Stimulated activated CD4-positive, alpha-beta T cell treated with anti-CD3 and anti-CD28 coated beads, Interleukin-4, amount 100 ng/mL, for 1 hour (primary cell): ENCODE results near the gene NCOA7.
A peak's percentile ranks its signal among the peaks of the same experiment; 100 is the strongest.
"Not testable (repeated sequence)": the region's sequence is repeated elsewhere in the genome, so short reads cannot be mapped to it uniquely, and the experiment has no call there.

Experiments used
- DNase-seq: peaks from one replicate; pipeline ENCODE4 v3.0.0-alpha.2; 2020

NCOA7 gene

DNA sequence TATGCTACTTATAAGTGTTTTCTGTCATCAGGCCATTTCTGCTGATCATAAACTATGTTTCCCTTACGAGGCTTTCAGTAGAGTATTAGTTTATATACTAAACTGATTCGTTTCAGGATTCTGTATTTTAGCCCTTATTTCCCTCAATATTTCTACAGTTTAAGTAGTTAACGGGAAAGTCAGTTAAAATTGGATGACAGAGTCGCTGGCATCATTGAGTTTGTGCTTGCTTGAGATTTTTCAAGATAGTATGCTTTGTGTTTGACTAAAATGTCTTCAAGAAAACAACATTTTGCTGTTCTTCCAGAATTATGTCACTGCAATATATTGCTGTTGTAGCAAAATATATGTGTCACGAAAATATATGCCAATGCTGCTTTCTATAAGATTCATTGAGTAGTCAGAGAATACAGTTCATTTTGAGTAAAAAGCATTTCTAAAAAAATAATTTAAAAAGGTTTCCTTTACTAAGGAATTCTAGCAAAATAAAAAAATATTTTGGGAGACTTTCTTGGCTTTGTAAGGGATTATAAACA, 51.4 kb downstream of the NCOA7 start:
- no peak for DNase-seq

DNA sequence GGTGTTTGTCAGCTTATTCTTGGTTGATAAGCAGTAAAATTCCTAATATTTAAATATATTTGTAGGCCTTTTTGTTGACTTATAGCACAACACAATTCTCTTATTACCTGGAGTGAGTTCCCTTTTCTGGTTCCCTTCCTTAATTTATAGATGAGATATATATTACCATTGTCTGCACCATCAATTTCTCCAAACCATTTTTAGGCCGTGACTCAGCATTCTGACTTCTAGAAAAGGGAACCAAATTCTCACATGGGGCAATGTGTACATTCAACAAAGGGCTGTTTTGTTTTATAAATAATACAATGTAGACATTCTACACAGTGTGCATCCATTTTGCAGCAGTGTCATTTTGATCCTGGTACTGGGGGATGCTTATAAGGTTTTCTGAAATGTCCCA, 52.8 kb downstream of the NCOA7 start:
- no peak for DNase-seq

- no peak for DNase-seq
Observed at GRCh38 chr6:125844989-125845388, 54.2 kb downstream of the NCOA7 start.

DNA sequence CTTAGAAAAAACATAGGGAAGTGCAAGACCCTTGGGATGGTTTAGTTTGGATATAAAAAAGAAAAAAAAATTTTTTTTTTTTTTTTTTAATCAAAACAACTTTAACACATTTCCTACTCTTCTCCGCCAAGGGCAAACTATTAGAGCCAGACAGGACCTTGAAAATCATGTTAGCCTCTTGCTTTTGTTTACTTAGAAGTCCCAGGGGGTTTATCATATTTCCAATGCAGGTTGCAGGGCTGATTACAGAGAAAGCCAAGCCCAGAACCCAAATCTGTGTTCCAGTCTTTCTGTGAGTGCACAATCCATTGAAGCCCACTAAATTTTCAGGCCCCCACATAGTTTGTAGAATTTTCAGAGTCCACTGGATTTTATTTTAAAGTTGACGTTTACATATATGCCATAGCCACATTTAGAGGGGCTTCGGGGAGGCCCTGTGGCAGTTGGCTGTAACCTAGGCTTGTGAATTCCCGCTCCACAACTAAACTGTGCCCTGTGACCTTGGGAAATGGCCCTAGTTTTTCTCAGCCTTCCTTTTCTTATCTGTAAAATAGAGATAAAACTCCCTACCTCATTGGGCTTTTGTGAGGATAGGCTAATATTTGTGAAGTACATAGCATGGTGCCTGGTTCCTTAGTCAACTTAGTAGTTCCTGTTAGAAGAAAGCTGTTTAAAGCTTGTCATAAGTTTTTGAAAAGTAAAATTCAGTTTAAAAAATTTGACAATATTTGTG, 55.7 kb downstream of the NCOA7 start:
- no peak for DNase-seq

GRCh38 chr6:125848286-125848685, 57.5 kb downstream of the NCOA7 start:
- DNase-seq, result not testable (repeated sequence)

- no peak for DNase-seq
Observed at GRCh38 chr6:125850361-125850760, 59.6 kb downstream of the NCOA7 start.

- no peak for DNase-seq
Observed at GRCh38 chr6:125852587-125852986, 61.8 kb downstream of the NCOA7 start.

- DNase-seq, result no peak
Observed at GRCh38 chr6:125853168-125853567, 62.4 kb downstream of the NCOA7 start.

- no peak for DNase-seq
Observed at GRCh38 chr6:125853756-125854155, 63.0 kb downstream of the NCOA7 start.

- DNase-seq, result no peak
Observed at GRCh38 chr6:125854355-125854754, 63.6 kb downstream of the NCOA7 start.

DNA sequence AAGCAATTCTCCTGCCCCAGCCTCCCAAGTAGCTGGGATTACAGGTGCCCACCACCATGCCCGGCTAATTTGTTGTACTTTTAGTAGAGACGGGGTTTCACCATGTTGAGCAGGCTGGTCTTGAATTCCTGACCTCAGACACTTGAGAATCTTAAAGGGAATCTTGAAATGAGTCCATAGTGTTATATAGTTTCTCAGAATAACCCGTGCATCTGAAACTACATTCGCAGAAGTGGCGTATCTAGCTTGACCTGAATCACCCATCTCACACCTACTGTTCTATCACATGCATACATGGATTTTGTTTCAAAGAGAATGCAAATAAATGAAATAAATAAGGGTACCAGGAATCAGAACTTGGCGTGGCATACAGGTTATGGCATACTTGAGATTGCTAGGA, 65.0 kb downstream of the NCOA7 start:
- no peak for DNase-seq

GRCh38 chr6:125857846-125858245, 67.1 kb downstream of the NCOA7 start:
- no peak for DNase-seq

- DNase-seq, result peak; percentile 3
Observed at GRCh38 chr6:125858427-125859320, 67.9 kb downstream of the NCOA7 start.

DNA sequence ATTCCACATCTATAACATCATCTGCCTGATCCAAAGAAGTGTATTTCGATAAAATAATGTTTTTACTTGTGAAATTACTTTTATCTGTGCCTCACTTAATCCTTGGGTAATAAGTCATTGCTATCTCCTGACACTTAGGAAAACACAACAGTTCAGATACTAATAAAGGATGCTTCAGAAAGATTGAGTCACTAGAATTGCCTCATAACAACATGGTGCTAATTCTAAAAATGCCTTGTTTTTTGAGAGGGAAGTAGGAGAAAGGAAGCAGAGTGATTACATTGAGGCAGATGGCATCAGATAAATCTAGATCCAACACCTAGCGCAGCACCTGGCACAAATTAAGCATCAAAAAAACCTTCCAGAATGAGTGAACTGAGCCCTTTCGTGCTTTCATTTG, 69.0 kb downstream of the NCOA7 start:
- no peak for DNase-seq

DNA sequence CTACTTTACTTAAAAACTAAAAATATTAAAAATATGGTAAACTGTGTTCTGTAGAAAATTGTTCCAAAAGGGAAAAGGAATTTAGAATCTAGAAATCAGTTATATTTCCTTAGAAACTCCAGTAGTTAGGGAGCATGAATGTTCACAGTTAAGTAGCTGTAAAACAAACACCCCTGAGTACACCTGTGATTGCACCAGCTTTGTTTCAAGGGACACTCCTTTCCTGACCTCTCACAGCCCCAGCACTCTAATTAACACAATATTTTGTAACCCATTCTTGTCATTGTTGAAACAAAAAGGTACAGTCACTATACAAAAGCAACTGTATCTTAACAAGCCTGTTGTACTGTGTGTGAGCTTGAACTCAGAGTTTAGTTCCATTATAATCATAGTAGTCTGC, 72.3 kb downstream of the NCOA7 start:
- DNase-seq, result no peak

DNA sequence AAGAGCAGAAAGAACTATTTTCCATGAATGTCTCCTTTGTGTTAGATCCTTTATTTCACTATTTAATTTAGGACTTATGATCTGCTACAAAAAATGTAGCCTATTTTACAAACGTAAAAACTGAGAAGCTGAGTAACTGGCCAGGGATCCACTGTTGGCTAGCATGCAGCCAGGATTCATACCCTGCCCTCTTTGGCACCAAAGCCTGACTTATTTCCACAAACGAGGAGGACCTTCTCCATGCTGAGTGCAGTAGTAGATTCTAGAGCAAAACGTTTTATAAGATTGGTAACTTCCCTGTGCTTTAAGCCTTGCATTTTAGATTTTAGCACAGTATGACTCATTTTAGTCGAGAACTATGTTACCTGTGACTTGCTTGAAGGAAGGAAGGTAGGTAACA, 74.3 kb downstream of the NCOA7 start:
- DNase-seq, result no peak

DNA sequence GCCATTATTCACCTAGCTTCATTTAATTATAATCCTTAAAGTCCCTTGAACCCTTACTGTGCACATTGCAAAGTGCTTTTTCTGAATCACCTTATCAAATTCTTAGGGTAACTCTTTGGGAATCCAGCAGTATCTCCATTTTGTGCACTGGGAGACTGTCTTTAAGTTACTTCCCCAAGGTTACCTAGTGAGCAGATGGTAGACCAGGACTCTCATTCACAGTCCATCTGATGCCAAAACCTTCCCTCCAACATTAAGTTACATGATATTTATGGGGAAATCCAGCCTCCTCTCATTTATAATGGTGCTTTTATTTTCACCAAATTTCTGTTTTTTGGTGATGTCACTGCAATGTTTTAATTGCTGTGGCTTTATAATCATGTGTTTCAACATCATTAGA, 75.7 kb downstream of the NCOA7 start:
- DNase-seq, result no peak

DNA sequence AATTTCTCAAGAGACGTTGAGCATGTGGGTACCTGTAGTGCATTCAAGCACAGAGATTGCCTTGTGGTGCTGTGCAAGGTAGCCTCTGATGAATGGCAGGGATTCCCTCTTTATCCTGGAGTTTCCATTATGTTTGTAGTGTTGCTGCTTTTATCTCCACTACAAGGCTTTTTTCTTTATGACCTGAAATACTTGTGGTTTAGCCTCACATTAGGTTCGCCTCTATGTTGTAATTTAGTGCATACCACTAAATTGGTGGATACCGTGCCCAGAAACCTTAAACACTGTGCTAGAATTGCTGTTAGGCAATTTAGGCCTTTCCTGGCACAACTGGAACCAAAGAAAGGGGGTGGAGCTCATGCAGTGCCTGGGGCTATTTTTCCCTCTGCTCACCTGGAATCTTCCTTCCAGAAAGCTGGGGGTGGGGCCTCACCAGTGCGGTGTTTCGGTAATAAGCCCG, 76.8 kb downstream of the NCOA7 start:
- no peak for DNase-seq

DNA sequence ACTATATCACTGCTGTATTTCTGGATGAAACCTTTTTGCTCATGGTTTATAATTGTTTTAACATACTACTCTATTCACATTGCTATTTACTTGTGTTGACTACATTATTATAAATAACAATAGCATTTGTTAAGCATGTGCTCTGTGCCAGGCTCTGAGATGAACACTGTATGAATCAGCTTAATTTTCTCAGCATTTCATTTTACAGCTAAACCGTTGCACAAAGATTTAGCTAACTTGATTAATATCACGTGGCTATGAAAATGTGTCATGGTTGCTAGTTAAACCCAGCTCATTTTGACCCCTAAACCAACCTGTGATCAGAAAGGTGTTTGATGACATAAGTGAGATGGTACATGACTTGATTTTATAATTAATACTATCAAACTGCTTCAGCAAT, 77.5 kb downstream of the NCOA7 start:
- no peak for DNase-seq

- DNase-seq, result no peak
Observed at GRCh38 chr6:125868678-125869395, 78.1 kb downstream of the NCOA7 start.

DNA sequence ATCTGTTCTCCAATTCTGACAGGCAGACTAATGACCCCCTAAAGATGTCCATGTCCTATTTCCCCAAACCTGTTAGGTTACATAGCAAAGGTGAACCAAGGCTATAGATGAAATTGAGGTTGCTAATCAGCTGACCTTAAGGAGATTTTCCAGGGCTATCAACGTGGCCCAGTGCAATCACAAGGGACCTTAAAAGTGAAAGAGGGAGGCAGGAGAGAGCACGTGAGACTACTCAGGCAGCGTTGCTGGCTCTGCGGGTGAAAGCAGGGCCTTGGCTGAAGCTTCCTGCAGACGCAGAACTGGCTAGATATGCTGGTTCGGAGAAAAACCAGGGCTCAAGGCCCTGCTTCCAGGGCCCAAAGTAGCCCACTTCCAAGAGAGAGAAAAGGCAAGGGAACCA, 78.7 kb downstream of the NCOA7 start:
- no peak for DNase-seq

GRCh38 chr6:125871365-125871764, 80.6 kb downstream of the NCOA7 start:
- DNase-seq, result no peak

DNA sequence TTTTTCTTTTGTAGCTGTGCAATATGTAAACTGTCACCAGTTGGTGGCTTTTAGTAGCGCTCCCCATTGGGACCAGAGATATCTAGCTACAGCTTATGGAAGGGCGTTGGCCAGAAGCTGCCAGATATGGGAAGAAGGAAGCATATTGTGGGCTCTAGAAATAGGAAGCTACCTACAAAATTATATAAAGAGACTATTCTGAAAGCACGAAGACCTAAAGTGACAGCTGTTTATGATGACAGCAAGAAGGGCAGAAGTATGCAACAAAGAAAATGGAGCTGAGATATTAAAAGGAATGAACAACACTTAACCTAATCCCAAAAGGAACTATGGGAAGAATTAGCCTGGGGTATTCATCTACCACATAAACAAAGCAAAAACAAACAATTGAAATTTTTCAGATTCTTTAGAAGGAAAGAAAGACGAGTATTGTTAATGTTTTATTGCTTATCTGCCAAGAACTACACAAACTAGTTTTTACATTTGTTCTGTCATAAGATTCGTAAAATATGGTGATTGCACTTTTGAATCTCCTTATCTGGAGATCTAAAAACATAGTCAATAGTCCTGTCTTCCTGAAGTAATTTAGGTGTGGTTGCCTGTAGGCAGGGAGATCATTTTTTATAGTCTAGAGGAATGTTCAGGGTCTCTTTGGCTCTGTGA, 81.6 kb downstream of the NCOA7 start:
- no peak for DNase-seq
